DOHH2 (cell line): ENCODE data around the gene MRPS18B.

Experiments used
- H3F3A ChIP-seq: fragments of 200-600 bp; sonication (generic), shearing (Covaris generic); 2 replicates; pipeline ENCODE4 v1.6.0; 2016; ENCODE audit warnings: antibody characterized with exemption, mild to moderate bottlenecking; ENCODE audit not compliant: control insufficient read depth, insufficient read depth
- H3K27ac ChIP-seq: fragments of 200-600 bp; sonication (generic); 2 replicates; pipeline ENCODE4 v1.5.1; 2014; ENCODE audit warnings: low read depth, mild to moderate bottlenecking, low read length, moderate library complexity
- H3K27me3 ChIP-seq: fragments of 200-600 bp; sonication (generic); 2 replicates; pipeline ENCODE4 v1.6.1; 2014; ENCODE audit warnings: mild to moderate bottlenecking, low read length, mixed read lengths; ENCODE audit not compliant: control insufficient read depth
- H3K36me3 ChIP-seq: fragments of 200-600 bp; sonication (generic); 2 replicates; pipeline ENCODE4 v1.6.1; 2014; ENCODE audit warnings: mild to moderate bottlenecking, low read length, moderate library complexity, mixed read lengths; ENCODE audit not compliant: control insufficient read depth
- H3K4me1 ChIP-seq: fragments of 200-600 bp; sonication (generic); 2 replicates; pipeline ENCODE4 v1.6.1; 2014; ENCODE audit warnings: mild to moderate bottlenecking, low read length, mixed read lengths; ENCODE audit not compliant: control insufficient read depth
- H3K4me2 ChIP-seq: fragments of 200-600 bp; sonication (generic); 2 replicates; pipeline ENCODE4 v1.6.0; 2014; ENCODE audit warnings: mild to moderate bottlenecking, low read length, moderate library complexity
- H3K4me3 ChIP-seq: fragments of 200-600 bp; sonication (generic); 2 replicates; pipeline ENCODE4 v1.5.1; 2014; ENCODE audit warnings: mild to moderate bottlenecking, low read length, mixed read lengths
- H3K79me2 ChIP-seq: fragments of 200-600 bp; sonication (generic); 2 replicates; pipeline ENCODE4 v1.6.1; 2014; ENCODE audit warnings: mild to moderate bottlenecking, low read length, mixed read lengths; ENCODE audit not compliant: control insufficient read depth
- H3K9me2 ChIP-seq: fragments of 200-600 bp; sonication (generic); replicated peaks from 2 replicates; pipeline ENCODE4 v1.6.1; 2014; ENCODE audit warnings: mild to moderate bottlenecking, low read length, mixed read lengths; ENCODE audit not compliant: control insufficient read depth
- H3K9me3 ChIP-seq: fragments of 200-600 bp; sonication (generic); 2 replicates; pipeline ENCODE4 v1.6.1; 2014; ENCODE audit warnings: antibody characterized with exemption, low read length, mixed read lengths; ENCODE audit not compliant: control insufficient read depth, insufficient read depth
- H4K20me1 ChIP-seq: fragments of 200-600 bp; sonication (generic); 2 replicates; pipeline ENCODE4 v1.6.0; 2014; ENCODE audit warnings: low read depth, mild to moderate bottlenecking, antibody characterized with exemption, low read length, moderate library complexity; ENCODE audit not compliant: control insufficient read depth, insufficient read depth
- EZH2phosphoT487 ChIP-seq: fragments of 200-600 bp; sonication (generic); IDR thresholded peaks from 2 replicates; pipeline ENCODE4 v1.6.1; 2017; ENCODE audit warnings: borderline replicate concordance, mild to moderate bottlenecking, antibody characterized with exemption, low read length, moderate library complexity, mixed read lengths
- TF ChIP-seq, protein P1 (sequence below): fragments of 200-600 bp; sonication (generic); IDR thresholded peaks from one replicate; pipeline ENCODE4 v1.5.1; 2014; ENCODE audit warnings: antibody characterized with exemption, mild to moderate bottlenecking, low read depth, low read length; ENCODE audit not compliant: poor library complexity, severe bottlenecking

Gene MRPS18B

DNA sequence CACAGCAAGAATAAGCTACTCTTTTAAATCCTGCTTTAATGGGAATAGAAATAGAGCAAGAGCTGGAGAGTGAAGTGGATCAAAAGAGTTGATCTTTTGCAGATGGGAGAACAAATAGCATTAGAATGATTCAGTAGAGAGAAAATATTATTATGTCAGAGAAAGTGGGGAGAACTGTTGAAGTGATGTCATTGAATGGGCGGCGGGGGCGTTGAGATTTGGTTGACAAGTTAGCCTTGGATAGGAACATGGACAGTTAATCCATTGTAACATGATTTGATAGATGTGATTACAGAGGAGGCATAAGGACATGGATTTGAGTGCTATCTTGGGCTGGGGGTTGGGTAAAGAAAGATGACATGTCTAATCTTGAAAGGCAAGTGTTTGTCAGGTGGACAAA is 18.2 kb downstream of the MRPS18B start:
- H3F3A ChIP-seq, result no peaks in the 10 kb centered on the region

DNA sequence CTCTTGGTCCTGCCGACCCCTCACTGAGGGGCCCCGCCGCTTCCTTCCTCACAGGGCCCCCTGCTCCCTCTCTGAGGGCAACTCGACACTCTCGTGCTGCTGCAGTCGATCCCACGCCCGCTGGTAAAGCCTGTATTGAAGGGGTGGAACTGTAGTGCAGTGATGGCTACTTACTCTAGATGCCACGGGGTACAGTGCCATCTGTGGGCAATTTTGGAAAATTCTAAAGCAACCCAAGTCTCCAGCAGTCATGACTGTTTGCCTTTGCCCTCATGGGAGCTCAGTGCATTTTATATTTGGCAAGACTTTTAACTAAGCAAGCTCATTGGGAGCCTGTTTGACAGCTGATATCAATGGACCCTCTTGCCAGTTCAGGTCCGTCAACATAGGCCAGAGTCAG is 22.8 kb downstream of the MRPS18B start:
- no peak overlapping the region for H3K4me2 ChIP-seq
- no peaks in the 10 kb centered on the region for H3K4me1 ChIP-seq
- no peaks in the 10 kb centered on the region for H3K79me2 ChIP-seq
- TF ChIP-seq, protein P1, sequence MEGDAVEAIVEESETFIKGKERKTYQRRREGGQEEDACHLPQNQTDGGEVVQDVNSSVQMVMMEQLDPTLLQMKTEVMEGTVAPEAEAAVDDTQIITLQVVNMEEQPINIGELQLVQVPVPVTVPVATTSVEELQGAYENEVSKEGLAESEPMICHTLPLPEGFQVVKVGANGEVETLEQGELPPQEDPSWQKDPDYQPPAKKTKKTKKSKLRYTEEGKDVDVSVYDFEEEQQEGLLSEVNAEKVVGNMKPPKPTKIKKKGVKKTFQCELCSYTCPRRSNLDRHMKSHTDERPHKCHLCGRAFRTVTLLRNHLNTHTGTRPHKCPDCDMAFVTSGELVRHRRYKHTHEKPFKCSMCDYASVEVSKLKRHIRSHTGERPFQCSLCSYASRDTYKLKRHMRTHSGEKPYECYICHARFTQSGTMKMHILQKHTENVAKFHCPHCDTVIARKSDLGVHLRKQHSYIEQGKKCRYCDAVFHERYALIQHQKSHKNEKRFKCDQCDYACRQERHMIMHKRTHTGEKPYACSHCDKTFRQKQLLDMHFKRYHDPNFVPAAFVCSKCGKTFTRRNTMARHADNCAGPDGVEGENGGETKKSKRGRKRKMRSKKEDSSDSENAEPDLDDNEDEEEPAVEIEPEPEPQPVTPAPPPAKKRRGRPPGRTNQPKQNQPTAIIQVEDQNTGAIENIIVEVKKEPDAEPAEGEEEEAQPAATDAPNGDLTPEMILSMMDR, result no peak
- TF ChIP-seq EZH2phosphoT487, result no peak
- H3F3A ChIP-seq, result no peaks in the 10 kb centered on the region
- no peaks in the 10 kb centered on the region for H3K27me3 ChIP-seq
- H3K4me3 ChIP-seq, result no peak overlapping the region
- no peaks in the 10 kb centered on the region for H3K9me3 ChIP-seq
- H4K20me1 ChIP-seq, result no peaks in the 10 kb centered on the region
- H3K36me3 ChIP-seq, result peaks cover 19% of the 10 kb centered on the region
- no peak overlapping the region for H3K27ac ChIP-seq
- no peaks in the 10 kb centered on the region for H3K9me2 ChIP-seq

More for the DNA sequence above, 18.2 kb downstream of the MRPS18B start:
- no peaks in the 10 kb centered on the region for H3K9me2 ChIP-seq
- H3K9me3 ChIP-seq, result no peaks in the 10 kb centered on the region
- no peak overlapping the region for H3K27ac ChIP-seq
- H3K4me3 ChIP-seq, result no peak overlapping the region
- TF ChIP-seq, protein P1, result no peak
- no peak for TF ChIP-seq EZH2phosphoT487
- H4K20me1 ChIP-seq, result no peaks in the 10 kb centered on the region
- no peaks in the 10 kb centered on the region for H3K79me2 ChIP-seq
- peaks cover 8% of the 10 kb centered on the region for H3K36me3 ChIP-seq
- H3K4me2 ChIP-seq, result no peak overlapping the region
- H3K4me1 ChIP-seq, result no peaks in the 10 kb centered on the region
- no peaks in the 10 kb centered on the region for H3K27me3 ChIP-seq

DNA sequence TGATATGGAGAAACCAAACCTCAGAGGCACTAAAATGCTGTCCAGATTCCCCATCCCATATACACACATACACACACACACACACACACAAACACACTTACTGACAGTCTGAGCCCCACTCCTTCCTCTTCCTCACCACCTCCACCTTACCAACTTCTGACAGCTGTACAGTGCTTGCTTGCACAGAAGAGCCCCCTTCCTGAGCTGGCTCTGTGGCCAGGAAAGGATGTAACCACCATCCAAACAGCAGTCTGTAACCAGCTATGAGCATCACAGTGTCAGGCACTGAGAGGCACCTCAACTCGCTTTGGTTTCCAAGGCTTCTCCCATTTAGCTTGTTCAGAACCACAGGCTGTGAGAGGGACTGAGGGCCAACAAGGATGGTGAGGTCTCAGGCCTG is 23.4 kb downstream of the MRPS18B start:
- peaks cover 22% of the 10 kb centered on the region for H3K36me3 ChIP-seq
- no peaks in the 10 kb centered on the region for H3K27me3 ChIP-seq
- H4K20me1 ChIP-seq, result no peaks in the 10 kb centered on the region
- no peaks in the 10 kb centered on the region for H3K9me3 ChIP-seq
- H3K4me1 ChIP-seq, result peaks cover 4% of the 10 kb centered on the region
- H3K4me2 ChIP-seq, result no peak overlapping the region
- H3K27ac ChIP-seq, result no peak overlapping the region
- H3K79me2 ChIP-seq, result peaks cover 4% of the 10 kb centered on the region
- no peaks in the 10 kb centered on the region for H3F3A ChIP-seq
- TF ChIP-seq, protein P1, result no peak
- no peak for TF ChIP-seq EZH2phosphoT487
- H3K4me3 ChIP-seq, result no peak overlapping the region
- no peaks in the 10 kb centered on the region for H3K9me2 ChIP-seq
